Measurements from ENCODE around the gene ZNF831.

DNA sequence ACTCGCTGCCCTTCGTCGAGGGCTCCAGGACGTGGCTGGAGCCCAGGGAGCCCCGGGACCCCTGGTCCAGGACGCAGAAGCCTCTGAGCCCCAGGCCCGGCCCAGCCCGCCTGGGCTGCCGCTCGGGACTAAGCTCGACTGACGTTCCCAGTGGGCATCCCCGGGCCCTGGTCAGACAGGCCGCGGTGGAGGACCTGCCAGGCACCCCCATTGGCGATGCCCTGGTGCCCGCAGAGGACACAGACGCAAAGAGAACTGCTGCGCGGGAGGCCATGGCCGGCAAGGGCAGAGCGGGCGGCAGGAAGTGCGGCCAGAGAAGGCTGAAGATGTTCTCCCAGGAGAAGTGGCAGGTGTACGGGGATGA lies 28.9 kb downstream of the ZNF831 start:
- TF ChIP-seq, protein P1, sequence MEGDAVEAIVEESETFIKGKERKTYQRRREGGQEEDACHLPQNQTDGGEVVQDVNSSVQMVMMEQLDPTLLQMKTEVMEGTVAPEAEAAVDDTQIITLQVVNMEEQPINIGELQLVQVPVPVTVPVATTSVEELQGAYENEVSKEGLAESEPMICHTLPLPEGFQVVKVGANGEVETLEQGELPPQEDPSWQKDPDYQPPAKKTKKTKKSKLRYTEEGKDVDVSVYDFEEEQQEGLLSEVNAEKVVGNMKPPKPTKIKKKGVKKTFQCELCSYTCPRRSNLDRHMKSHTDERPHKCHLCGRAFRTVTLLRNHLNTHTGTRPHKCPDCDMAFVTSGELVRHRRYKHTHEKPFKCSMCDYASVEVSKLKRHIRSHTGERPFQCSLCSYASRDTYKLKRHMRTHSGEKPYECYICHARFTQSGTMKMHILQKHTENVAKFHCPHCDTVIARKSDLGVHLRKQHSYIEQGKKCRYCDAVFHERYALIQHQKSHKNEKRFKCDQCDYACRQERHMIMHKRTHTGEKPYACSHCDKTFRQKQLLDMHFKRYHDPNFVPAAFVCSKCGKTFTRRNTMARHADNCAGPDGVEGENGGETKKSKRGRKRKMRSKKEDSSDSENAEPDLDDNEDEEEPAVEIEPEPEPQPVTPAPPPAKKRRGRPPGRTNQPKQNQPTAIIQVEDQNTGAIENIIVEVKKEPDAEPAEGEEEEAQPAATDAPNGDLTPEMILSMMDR (conservative IDR thresholded peaks at IDR 0.05), result no peak
- TF ChIP-seq ZFX (IDR thresholded peaks at IDR 0.05), result no peak
